Activated naive CD8-positive, alpha-beta T cell (primary cell): ENCODE results near the gene PICK1.
"Not testable (repeated sequence)": the region's sequence is repeated elsewhere in the genome, so short reads cannot be mapped to it uniquely, and the experiment has no call there.

ENCODE experiments used
- H3K27ac Mint-ChIP-seq: one replicate; pipeline ENCODE4 v1.8.0; 2021; ENCODE audit warnings: mixed read lengths
- H3K27me3 Mint-ChIP-seq: one replicate; pipeline ENCODE4 v1.8.0; 2021; ENCODE audit warnings: mixed read lengths
- H3K36me3 Mint-ChIP-seq: one replicate; pipeline ENCODE4 v1.8.0; 2021; ENCODE audit warnings: mixed read lengths
- H3K4me1 Mint-ChIP-seq: one replicate; pipeline ENCODE4 v1.8.0; 2021; ENCODE audit warnings: low read depth, mixed read lengths
- H3K4me3 Mint-ChIP-seq: one replicate; pipeline ENCODE4 v1.8.0; 2021; ENCODE audit warnings: mild to moderate bottlenecking, mixed read lengths
- H3K9me3 Mint-ChIP-seq: one replicate; pipeline ENCODE4 v1.8.0; 2021; ENCODE audit warnings: low read depth, mixed read lengths

PICK1 gene

DNA sequence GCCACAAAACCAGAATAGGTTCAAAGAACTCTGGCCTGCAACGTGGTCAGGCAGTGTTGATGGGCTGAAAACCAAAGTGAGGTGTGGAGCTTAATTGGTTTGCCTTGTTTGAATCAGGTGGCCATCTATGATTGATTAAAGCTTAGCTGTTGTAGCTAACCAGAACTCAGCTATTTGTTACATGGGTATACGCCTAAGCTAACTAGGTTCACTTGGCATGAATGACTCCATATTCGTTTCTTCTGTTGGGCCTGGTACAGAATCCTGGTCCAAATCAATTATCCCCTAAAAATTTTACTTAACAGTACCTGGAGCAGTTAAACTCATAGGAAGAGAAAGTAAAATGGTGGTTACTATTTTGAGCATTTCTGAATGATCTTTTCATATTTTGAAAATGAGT is 61.0 kb downstream of the PICK1 start:
- Mint-ChIP-seq H3K4me1 (peaks cover 3% of the 10 kb centered on the region), H3K36me3 (peaks cover 2% of the 10 kb centered on the region), H3K4me3 (no peak overlapping the region), H3K27ac (no peak overlapping the region), H3K9me3 (no peaks in the 10 kb centered on the region), H3K27me3 (no peaks in the 10 kb centered on the region)

DNA sequence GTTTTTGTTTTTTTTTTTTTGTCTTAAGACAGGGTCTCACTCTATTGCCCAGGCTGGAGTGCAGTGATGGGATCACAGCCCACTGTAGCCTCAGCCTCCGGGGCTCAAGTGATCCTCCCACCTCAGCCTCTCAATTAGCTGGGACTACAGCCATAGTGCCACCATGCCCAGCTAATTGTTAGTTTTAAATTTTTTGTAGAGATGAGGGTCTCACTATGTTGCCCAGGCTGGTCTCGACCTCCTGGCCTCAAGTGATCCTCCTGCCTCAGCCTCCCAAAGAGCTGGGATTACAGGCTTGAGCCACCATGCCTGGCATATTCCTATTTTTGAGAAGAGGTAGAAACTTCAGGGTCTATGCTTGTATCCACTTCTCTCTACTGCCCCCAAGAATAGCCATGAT is 61.5 kb downstream of the PICK1 start:
- not testable (repeated sequence) for H3K27ac Mint-ChIP-seq, H3K27me3 Mint-ChIP-seq, H3K4me3 Mint-ChIP-seq, H3K36me3 Mint-ChIP-seq, H3K4me1 Mint-ChIP-seq, H3K9me3 Mint-ChIP-seq

DNA sequence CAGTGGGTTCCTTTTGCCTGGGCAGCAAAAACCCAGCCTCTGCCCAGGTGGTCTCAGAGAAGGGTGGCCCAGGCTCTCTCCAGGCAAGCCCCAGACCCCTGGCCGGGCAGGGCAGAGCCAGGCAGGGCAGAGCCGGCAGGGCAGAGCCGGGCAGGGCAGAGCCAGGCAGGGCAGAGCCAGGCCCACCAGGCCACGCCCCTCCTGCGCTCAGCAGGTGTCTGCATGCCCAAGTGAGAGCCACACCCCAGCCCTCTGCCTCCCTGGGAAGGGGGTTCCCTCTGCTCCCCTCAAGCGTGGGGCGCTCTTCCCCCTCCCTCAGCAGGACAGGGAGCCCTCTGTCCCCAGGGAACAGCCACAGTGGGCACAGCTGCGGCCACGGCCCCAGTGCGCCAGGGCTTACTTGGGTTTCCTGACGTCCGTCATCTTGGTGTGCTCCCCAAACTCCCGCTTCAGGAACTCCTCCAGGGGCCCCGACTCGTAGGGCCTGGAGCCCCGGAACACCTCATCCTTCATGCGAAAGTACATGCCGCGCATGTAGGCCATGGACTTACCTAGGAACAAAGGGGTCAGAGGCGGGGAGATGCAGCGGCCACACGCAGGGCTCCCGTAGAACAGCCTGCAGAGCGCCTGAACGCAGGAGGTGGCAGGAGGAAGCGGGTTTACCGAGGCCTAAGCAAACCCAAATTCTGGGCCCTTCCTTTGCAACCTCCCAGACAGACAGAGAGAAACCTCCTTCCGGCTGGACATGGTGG is 63.3 kb downstream of the PICK1 start:
- no peak overlapping the region for H3K4me3 Mint-ChIP-seq
- peaks cover 1% of the 10 kb centered on the region for H3K4me1 Mint-ChIP-seq
- no peaks in the 10 kb centered on the region for H3K9me3 Mint-ChIP-seq
- no peak overlapping the region for H3K27ac Mint-ChIP-seq
- H3K36me3 Mint-ChIP-seq: no peaks in the 10 kb centered on the region
- H3K27me3 Mint-ChIP-seq: no peaks in the 10 kb centered on the region

DNA sequence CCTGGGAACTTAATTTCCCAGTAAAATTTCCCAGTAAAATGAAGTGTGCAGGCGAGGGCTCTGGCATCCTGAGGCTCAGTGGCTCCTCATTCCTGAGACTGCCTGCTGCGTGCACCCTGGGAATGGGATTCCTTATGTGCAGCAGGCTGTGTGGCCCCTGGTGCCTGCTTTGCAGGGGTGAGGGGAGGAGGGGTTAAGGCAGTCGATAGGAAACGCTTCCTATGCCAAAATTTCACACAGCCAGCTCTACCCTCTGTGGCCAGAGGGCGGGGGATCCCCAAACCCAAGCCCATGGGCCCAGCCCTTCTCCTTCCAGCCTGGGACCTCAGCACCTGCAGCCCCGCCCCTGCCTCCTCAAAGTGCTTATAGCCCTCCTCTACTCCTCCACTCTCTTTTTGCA is 65.4 kb downstream of the PICK1 start:
- Mint-ChIP-seq H3K36me3 (peaks cover 2% of the 10 kb centered on the region), H3K9me3 (no peaks in the 10 kb centered on the region), H3K27ac (no peak overlapping the region), H3K27me3 (no peaks in the 10 kb centered on the region), H3K4me1 (peaks cover 1% of the 10 kb centered on the region), H3K4me3 (no peak overlapping the region)

DNA sequence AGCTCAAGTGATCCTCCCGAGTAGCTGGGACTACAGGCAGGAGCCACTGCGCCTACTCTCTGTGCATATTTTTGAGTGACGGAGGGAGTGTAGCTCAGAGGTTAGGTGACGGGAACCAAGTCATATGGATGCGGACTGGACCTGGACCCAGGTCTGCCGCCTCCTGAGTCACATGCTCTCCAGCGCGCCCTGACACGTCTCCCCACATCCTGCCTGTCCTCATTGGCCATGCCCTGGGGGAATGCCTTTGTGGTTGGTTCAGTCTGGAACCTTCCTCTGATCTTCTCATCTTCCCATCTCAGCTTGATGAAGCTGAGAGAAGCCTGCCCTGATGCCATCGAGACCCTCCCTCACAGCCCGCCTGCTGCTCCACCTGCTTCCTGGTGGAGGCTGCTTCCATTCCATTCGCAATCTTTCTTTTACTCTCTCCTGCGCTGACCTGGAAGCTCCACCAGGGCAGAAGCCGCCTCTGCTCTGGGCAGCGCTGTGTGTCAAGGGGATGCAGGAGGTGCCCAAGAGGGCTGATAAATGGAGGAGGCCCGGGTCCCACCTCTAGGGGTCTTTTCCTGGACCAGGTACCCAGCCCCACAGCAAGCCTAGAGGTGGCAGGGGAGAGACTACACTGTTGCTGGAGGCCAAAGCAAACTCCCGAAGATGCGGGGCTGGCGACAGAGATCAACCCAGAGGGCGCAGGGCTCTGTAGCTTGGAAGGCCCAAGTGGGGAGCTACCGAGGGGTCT is 67.2 kb downstream of the PICK1 start:
- Mint-ChIP-seq H3K36me3 (peaks cover 2% of the 10 kb centered on the region), H3K27me3 (no peaks in the 10 kb centered on the region), H3K9me3 (no peaks in the 10 kb centered on the region), H3K4me3 (no peak overlapping the region), H3K27ac (no peak overlapping the region), H3K4me1 (peaks cover 1% of the 10 kb centered on the region)

DNA sequence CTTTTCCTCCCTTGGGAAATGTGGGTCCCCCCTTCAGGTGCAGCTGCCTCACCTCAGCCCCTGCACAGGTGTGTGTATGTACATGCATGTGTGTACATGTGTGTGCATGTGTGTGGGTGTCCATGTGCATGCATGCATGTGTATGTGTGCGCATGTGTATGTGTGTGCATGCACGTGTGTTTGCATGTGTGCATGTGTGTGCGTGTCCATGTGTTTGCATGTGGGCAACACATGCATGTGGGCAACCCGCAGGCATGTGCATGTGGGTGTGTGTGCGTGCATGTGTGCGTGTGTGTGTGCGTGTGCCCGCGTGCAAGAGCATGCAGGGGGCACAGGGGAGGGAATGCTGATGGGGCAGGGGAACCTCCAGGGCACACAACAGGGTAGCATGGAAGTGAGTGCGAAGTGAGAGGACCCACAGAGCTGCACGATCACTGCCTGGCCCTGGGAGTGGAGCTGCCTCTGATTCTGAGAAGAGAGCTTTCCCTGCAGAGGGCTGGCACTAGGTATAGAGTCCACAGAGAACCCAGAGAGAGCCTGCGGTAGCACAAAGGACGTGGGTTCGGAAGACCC is 67.9 kb downstream of the PICK1 start:
- no peaks in the 10 kb centered on the region for H3K9me3 Mint-ChIP-seq
- H3K27me3 Mint-ChIP-seq: no peaks in the 10 kb centered on the region
- H3K4me1 Mint-ChIP-seq: peaks cover 1% of the 10 kb centered on the region
- H3K36me3 Mint-ChIP-seq: peaks cover 2% of the 10 kb centered on the region
- no peak overlapping the region for H3K4me3 Mint-ChIP-seq
- no peak overlapping the region for H3K27ac Mint-ChIP-seq
